Cardiac fibroblast (primary cell): ENCODE measurements around the gene SVBP.

Source experiments
- DNase-seq, 2 donors: peaks; one replicate each; pipeline versions ENCODE4 v3.0.0 to v3.0.0-alpha.2; 2010; ENCODE audit warnings: low read depth in 2 of 2
- H3K4me3 ChIP-seq, 2 donors: replicated peaks in 1 of 2; 1 replicate in 1 of 2; 2 replicates in 1 of 2; pipeline ENCODE4 v1.5.1; 2011; ENCODE audit warnings: low read depth in 2 of 2, low read length in 2 of 2, mild to moderate bottlenecking in 2 of 2, moderate library complexity in 1 of 2
- CTCF ChIP-seq: IDR thresholded peaks from one replicate; pipeline ENCODE4 v1.5.1; 2011; ENCODE audit warnings: low read depth, mild to moderate bottlenecking, low read length, inconsistent platforms

SVBP gene

GRCh38 chr1:42777852-42778251 lies 39.3 kb downstream of the SVBP start:
- H3K4me3 ChIP-seq, result no peak overlapping the region
- peak; percentile 60 for DNase-seq
- peak; percentile 69 for TF ChIP-seq CTCF

GRCh38 chr1:42776502-42776901 lies 40.7 kb downstream of the SVBP start:
- no peak for DNase-seq

GRCh38 chr1:42774928-42775526 lies 42.2 kb downstream of the SVBP start:
- TF ChIP-seq CTCF, result no peak
- H3K4me3 ChIP-seq, result no peak overlapping the region
- DNase-seq, result no peak

More at GRCh38 chr1:42776502-42776901, 40.7 kb downstream of the SVBP start:
- TF ChIP-seq CTCF, result no peak
- no peak overlapping the region for H3K4me3 ChIP-seq

- no peak overlapping the region for H3K4me3 ChIP-seq
- no peak for TF ChIP-seq CTCF
- DNase-seq, result no peak
These were observed 43.8 kb downstream of the SVBP start for GRCh38 chr1:42773420-42773819.

- DNase-seq, result no peak
- TF ChIP-seq CTCF, result no peak
- H3K4me3 ChIP-seq, result no peak overlapping the region
These were observed 47.4 kb downstream of the SVBP start for GRCh38 chr1:42769811-42770210.

- H3K4me3 ChIP-seq, result peak overlapping the region; percentile 82 to 96
- no peak for DNase-seq
- no peak for TF ChIP-seq CTCF
These were observed 49.0 kb downstream of the SVBP start for GRCh38 chr1:42768172-42768571.

- peak overlapping the region; percentile 82 to 96 for H3K4me3 ChIP-seq
- DNase-seq, result peak; percentile 18 to 19
- no peak for TF ChIP-seq CTCF
These were observed 49.6 kb downstream of the SVBP start for GRCh38 chr1:42767510-42768000.
